Right hindlimb (tissue), 1 donor: ENCODE measurements around the gene CLRN3.

Experiments
- DNase-seq: peaks from one replicate; pipeline ENCODE4 v3.0.0-alpha.2; 2018

CLRN3 gene

DNA sequence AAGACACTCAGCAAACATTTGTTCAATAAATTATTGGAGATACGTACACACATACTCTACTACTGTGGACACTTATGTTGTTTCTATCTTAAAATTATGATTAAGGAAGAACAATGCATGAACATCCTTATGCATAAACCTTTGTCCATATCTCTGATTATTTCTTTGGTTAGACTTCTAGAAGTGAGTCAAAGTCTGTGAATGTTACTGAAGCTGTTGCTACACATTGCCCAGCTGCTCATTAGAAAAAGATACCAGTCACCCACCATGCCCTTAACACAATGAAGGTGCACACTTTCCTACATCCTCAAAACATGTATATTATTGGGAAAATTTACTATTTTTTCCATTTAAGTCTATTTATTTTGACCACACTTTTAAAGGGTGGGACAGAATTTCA lies 1.4 kb upstream of the CLRN3 start:
- no peak for DNase-seq

DNA sequence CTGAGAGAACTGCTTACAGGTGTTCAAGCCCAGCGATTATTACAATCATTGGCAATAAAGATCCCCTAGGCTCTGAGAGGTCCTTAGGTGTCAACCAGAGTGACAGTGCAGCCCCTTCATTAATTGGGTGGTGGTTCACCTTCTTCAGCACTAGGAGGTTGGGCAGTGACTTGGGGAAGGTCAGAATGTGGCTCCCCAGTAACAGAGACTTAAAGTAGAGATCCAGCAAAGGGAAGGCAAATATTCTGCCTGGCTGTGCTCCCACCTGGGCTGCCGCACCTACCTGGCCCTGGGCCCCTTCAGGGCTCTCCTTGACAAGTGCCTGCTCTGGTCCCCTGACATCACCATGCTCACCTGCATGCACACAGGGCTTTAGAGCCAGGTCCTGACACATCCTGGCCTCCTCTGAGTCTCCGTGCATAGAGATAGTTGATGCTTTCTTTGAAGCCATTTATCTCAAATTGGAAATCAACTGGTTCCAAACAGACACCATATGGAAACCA lies 1.9 kb downstream of the CLRN3 start:
- no peak for DNase-seq

DNA sequence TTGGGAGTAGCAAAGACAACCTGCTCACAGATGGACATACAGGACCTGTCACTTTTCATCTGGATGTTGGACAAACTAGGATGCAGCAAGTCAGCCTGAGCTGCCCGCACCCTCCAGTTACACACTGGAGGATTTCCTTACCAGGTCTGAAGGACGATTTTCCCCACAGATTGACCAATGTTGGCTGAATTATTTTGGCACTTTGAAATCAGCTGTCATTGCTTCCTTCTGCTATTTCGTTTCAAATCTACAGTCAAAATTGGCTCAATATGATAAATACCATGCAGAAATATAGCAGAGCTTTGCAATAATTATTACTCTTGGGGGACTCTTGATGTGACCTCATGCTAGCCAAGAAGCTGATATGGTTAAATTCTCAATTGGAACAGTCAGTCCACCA lies 2.5 kb downstream of the CLRN3 start:
- no peak for DNase-seq

DNA sequence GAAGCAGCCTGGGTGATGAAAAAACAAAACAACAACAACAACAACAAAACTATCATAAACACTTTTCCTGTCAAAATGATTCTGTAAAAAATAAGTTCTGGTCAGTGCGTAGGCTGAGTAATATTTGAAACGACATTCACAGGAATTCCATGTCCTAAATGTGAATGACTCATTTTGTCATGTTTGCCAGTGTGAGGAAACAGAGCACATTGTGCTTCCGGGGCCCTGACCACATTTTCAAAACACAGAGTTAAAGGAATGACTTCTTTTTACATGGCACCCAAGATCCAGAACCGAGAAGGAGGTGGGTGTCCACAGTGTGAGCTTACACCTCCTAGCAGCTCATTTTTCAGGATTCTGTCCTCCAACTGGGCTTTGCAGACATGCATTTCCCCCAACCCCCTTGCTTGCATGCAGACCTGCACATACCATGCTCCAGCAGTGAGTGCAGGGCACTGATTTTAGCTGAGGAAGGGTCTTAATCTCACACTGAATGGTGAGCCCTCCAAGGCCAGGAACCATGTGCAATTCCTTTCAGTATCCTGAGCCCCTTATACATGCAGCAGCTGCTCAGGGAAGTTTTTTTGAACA lies 3.0 kb downstream of the CLRN3 start:
- DNase-seq = no peak

DNA sequence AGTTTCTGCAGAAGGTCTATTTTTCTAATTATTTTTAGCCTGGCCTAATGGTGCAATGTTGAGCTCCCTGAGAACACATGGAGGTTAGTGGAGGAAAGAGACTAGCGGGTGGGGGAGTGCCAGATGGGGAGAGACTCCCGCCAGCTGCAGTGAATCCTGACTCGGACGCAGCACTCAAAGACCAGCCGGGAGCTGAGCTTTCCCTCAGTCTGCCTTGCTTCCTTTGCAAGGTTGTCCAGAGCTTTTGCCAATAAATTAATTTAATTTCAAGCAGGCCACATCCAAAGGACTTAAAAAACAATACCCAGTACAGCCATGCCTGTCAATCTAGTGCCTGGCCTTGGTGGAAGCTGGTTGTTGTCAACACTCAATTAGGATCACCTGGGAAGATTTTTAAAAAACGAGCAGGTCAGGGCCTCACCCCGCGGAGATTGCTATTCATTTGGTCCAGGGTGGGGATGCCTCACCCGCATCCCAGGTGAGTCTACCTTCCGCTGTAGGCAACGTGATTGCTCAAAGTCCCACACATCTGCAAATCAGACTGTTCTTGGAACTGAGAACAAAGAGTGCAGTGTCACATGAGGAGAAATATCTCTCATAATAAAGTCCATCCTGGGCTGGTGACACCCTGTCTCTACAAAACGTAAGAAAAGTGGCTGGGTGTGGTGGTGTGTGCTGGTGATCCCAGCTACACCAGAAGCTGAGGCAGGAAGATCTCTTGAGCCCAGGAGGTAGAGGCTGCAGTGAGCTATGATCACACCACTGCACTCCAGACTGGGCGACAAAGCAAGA lies 4.0 kb downstream of the CLRN3 start:
- no peak for DNase-seq

DNA sequence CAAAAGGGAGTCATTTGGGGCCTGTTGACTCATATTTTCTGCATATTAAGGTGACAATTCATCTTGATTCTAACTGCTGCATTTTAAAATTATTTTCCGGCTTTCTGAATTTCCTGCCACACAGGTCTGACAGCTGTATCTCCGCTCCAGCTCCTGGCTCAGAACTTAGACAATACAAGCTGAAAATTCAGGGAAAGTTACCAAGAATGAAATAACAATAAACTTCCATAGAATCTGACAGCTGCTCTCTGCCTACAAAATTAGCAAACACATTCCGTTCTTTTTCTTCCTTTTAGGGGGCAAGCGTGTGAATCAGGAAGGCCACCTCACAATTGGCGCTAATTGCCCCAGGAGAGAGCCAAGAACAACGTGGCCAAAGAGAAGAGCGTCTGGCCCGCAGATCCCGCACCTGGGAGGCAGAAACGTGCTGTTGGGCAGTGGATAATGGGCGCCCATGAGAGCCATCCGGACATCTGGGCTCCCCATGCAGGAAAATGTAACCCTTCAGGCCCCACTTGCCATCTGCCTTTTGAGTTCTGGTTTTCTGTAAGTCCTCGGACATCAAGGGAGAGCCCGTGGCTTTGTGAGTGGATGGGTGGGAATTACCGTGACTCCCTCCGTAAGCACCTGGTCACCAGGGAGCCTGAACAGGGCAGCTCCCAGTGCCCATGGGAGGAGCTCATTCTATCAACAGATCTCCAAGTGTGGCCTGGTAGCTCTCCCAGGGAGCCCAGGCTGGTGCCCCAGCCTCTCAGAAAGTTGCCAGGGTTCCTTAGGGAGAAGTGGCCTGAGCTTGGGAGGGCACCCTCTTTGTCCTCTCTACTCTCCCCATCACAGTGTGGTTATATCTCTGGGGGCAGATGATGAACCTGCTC lies 5.0 kb downstream of the CLRN3 start:
- no peak for DNase-seq

DNA sequence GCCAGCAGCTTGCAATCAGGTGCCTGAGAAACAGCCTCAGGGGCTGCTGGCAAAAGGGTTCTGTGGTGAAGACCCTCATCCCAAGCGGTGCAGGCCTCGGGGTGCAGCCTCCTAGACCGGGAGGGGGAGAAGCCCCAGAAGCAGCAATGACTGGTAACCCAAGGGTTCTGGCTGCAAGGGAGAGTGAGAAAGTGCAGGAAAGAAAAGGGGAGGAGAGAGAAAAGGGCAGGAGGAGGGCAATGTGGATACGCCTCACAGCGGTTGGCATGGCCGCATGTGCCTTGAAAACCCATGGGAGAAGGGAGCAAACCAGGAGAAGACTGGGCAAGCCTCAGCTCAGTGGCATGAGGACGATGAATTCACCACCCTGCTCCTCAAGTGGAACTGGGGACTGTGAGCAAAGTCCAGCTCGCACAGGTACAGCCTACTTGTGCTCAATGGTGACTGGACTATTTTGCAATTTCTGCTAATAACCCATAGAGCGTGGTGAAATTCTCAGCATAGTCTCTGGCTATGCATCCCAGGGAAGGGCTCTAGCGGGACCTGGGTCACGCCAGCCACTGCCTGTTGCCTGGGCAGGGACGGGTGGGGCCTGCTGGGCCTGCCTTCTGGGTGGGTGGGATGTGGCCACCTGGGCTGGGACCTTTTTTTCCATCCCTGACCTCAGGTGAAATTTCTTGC lies 6.2 kb downstream of the CLRN3 start:
- no peak for DNase-seq

DNA sequence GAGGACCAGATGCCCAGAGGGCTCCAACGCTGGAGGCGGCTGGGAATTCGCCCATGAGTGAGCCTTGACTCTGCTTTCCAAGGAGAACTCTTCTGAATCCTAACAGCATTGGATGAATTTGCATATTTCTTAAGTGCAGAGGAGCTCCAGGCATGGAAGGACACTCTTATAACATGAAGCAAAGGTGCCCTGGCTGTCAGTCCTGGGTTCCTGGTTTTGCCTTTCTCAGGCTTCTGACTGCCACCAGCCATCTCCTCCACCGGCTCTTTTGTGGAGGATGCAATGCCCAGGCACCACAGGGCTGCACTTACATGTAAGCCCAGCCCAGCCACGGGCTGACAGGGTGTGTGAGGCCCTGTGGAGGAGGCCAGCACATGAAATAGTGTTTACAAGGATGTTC lies 8.2 kb downstream of the CLRN3 start:
- DNase-seq = no peak

DNA sequence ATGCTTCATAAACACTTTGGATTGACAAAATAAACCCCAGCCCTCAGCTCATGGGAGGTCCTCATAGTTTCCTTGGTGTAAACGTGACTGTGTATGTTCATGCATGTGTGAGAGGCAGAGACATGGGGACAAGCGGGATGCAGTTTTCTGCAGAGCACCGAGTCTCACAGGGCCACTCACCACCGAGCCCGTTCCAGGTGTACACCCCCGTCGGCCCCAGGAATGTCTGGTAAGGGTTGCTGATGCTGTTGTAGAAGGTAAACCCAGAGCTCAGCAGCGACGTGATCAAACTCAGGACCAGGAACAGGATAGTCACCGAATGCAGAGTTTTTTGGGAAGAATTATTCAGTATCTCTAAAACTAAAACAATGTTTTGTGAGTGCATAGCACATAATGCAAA lies 9.2 kb downstream of the CLRN3 start:
- DNase-seq = no peak

DNA sequence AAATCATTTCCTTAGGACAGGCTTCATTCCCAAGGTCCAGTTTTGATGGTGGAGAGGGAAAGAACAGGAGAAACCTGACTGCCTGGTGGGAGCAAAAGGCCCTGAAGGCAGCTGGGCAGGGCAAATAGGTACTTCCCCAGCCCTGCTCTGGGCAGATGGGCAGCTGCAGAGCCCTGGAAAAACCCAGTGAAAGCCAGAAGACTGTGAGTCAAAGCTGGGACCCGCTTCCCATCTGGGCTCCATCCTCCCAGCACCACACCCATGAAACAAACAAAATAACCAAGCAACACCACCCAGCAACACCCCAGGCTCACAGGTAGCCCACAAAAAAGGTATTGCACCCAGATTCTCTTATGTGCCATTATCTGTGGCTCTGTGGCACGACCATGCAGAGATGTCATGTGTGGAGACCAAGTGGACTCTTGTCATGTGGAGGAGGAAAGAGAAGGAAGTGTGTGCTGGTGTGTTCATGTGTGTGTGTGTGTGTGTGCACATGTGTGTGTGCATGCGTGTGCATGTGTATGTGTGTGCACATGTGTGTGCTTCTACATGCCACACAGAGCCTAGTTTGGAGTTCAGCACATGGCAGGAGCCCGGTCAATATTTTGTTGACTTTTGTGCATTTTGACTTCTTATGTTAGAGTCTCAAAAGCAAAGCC lies 9.8 kb downstream of the CLRN3 start:
- DNase-seq = no peak

DNA sequence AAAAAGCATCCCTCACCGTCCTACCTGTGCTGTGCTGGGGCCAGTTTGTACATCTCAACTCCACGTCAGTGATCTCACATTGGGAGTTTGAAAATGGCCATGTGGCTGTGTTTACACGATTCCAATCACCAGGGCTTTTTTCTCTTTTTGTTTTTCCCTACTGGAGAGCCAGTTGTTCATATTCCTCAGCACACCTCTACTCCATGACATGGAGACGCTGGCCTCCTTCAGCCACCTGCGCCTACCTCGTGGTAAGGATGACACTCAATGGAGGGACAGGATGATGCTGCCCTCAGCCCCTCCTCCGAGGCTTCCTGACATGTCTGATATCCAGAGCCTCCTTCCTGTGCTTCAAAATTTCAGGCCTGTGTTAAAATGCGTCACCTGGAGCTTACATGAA lies 10.3 kb downstream of the CLRN3 start:
- DNase-seq = no peak

DNA sequence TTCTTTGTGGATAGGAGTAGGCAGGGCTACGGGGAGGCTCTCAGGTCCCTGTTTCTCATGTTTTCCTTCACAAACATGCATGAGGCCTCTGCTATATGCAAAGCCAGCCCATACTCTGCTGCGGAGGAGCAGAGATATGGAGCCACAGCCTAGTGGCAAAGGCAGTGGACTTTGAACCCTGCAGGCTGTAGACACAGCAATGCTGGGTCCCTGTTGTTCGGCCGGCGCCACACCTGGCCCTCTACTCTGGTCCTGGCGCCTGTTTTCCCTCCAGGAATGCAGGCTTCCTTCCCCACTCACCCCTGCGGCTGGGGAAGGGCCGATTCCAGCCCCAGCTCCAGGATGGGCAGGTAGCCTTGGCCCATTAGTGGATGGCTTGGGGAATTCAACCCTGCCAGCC lies 11.5 kb downstream of the CLRN3 start:
- DNase-seq = no peak

DNA sequence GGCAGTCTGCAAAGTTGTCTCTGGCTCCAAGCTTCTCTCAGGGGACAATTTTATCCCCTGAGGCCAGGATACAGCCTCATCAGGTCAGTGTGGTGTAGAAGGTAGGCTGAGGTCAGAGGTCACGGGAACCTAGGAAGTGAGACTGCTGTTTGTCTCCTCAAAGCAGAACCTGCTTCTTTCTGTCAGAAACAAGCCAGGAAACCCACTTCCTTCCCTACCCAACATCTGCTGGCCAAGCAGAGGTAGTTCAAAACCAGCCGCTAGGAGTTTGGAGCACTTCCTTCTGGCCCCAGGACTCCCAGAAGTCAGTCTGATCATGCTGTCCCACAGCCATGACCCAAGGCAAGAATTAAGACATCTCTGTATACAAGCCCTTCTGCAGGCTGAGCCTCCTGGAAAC lies 12.2 kb downstream of the CLRN3 start:
- DNase-seq = no peak

DNA sequence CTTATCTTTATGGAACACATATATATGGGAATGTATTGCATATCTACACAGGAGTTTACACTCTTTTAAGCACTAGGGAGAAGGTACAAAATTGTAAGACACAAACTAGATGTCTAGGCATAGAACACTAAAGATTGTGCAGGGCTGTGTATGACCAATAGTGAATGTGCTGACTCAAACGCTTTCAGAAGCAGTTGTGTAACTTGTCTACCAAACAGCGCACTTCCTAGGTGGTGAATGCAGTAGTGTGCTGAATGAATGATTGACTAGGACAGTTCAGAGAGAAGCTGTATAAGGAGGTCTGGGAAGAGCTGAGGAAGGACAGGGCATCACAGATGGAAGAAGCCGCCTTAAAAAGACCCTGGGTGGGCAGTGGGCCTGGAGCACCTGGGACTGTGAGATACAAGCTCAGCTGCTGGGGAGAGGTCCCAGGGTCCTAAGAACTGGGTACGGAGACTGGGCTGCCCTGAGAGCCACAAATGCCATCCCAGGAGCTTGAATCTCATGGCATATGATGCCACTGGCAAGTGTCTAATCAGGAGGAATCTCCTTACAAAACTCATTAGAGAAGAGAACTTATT lies 14.2 kb downstream of the CLRN3 start:
- no peak for DNase-seq

DNA sequence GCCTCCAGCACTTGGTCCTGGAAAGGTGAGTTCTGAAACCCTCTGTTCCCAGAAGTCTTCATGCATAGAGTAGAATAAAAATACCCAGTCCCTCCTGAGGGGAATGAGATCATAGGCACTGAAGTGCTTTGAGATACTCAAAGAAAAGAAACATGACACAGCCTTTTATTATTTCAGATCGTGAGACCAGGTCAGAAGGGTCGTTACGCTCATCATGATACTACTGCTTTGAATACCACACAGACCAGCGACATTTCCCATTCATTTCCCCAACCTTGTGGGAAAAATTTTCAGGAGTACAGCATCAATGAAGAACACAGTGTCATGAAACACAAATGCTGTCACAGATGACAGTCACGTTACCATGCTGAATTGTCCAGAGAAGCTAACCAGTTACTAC lies 15.0 kb downstream of the CLRN3 start:
- DNase-seq = no peak

DNA sequence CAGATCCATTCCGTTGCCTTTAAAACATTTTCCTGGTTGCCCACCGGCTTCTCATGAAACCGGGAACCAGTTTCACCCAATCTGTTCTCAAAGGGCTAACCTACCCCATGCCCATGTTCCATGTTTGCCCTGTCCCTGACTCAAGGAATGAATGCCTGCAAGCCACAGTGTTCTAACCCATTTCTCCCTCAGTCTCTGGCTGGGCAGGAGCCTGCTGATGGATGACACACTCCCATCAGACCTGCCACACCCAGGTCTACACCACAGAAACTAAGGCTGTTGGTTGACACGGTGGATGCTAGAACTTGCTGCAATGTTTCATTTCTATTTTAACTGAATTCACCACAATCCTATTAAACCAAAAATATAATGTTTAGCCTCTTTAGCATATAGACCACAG lies 15.6 kb downstream of the CLRN3 start:
- DNase-seq = no peak

DNA sequence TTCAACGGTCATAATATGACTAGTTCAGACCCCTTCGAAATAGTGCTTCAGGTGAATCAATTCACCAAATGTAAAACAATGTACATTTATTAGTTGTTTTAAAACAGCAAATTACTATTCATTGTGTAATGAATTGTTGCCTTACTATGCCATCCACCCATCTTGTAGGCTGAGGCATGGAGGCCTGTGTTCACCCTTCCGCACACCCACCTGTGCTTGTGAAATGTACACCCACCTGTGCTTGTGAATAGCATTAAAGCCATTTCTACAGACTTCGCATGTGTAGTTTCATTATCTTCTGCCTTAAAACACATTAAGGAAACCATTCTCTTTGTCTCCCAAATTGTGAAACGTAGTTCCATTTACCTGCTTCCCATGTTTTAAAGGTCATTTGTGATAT lies 16.8 kb downstream of the CLRN3 start:
- DNase-seq = no peak

DNA sequence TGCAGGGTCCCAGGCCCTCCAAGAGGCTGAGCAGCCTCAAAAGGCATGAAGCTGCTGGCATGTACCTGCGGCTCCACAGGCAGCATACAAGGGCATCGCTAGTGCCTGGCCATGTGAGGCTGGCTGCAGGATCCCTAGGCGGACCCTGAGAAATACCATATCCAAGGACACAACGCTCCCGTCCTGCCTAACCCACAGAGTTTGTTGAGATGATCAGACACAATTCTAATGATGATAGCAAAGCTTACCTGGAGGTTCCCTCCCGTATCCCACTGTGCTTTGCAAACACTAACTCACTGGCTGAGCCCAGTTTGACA lies 17.3 kb downstream of the CLRN3 start:
- no peak for DNase-seq

DNA sequence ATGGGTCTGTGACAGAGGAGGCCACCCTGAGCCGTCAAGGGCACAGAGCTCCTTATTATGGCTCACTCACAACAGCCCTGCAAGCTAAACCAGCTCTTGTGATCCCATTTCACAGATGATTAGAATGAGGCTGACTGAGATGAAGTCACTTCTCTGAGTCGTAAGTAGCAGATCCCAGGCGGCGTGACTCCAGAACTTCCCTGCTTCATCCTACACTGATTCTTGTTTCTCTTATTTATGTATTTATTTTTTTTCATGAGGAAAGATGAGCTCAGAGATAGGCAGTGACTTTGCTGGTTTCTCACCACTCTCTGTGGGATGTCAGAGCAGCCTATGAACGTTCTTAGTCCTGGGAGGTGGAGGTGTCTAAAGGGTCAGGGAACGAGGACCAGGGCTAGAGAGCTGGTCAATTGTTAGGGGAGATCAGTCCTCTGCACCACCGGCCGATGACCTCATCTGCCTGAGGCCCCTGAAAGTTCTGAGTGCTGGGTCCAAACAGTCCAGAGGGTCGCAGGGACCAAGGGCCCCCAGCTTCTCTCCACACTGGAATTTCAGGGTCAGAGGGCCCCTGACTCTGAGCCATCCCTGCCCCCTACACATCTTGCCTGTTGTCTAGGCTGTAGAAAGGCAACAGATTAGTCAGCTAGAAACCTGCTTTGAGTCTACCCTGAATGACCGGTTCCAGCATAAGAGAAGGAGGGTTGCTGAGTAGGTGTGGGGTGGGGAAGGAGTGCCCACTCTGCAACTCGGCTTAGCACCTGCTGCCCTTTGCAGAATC lies 17.9 kb downstream of the CLRN3 start:
- no peak for DNase-seq

DNA sequence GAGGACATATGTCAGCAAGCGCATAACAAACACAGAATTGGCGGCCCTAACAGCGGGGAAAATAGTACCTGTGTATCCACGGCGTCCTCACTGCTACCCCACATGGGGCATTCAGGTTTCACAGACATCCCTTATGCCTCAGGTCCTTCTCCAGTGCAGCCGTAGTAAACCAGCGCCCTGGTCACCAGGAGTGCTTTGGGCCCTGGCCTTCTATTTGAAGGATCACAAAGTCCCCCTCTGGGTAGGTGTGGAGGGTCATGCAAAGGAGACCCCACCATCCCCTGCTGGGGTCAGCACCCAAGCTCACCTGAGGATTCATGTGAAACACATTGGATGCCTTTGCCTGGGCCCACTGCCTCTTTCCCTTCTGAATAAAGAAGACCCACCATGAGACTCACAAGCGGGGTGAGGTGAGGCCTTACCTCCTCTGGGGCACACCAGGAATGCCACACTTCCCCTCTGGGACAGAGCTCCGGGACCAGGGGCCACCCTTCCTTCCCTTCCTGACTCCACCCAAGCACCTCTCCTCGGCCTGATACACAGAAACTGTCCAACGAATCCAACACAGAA lies 18.8 kb downstream of the CLRN3 start:
- DNase-seq = no peak
